ENCODE measurements around the gene ITGB3.
"Not testable (repeated sequence)": the region's sequence is repeated elsewhere in the genome, so short reads cannot be mapped to it uniquely, and the experiment has no call there.

The ITGB3 gene

GRCh38 chr17:47244697-47245096 lies 8.9 kb upstream of the ITGB3 start:
- no peak for DNase-seq (ENCODE audit: low read depth)

DNA sequence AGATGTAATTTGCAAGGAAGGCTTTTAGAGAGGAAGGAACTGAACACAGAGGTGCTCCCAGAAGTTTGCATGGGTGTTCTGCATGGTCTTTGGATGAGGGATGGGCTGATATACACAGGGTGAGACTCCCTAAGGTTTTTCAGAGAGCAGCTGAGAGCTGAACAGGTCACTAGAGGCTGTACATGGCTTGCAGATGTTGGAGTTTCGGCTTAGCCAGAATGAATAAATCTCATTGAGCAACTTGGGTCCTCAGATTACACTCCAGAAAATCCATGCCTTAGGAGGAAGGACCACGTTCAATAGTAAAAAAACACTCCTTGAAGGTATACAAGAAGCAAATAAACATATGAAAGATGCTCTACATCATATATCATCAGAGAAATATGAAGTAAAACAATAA lies 7.5 kb upstream of the ITGB3 start:
- DNase-seq (ENCODE audit: low read depth) = no peak

GRCh38 chr17:47250855-47251254 lies 2.8 kb upstream of the ITGB3 start:
- DNase-seq (ENCODE audit: low read depth) = no peak

DNA sequence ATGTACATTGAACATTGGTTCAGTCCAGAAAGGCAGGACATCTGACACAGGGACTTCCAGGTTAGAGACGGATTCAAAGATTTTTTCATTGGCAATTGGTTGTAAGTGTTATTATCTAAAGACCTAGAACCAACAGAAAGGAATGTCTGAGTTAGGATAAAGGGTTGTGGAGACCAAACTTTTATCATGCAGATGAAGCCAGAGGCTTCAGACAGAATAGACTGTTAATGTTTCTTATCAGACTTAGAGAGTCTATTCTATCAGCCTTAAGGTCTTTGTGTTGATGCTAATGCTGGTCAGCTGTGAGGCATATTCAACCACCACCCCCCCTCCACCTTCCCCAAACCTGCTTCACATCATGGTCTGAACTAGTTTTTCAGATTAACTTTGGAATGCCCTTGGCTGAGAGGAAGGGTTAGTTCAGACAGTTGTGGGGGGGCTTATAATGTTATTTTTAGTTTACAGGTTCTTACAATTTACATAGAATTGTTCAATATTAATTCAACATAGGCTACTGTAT lies 2.1 kb upstream of the ITGB3 start:
- DNase-seq (ENCODE audit: low read depth) = no peak

- DNase-seq (ENCODE audit: low read depth) = no peak
These were observed 1.4 kb upstream of the ITGB3 start for GRCh38 chr17:47252209-47252608.

DNA sequence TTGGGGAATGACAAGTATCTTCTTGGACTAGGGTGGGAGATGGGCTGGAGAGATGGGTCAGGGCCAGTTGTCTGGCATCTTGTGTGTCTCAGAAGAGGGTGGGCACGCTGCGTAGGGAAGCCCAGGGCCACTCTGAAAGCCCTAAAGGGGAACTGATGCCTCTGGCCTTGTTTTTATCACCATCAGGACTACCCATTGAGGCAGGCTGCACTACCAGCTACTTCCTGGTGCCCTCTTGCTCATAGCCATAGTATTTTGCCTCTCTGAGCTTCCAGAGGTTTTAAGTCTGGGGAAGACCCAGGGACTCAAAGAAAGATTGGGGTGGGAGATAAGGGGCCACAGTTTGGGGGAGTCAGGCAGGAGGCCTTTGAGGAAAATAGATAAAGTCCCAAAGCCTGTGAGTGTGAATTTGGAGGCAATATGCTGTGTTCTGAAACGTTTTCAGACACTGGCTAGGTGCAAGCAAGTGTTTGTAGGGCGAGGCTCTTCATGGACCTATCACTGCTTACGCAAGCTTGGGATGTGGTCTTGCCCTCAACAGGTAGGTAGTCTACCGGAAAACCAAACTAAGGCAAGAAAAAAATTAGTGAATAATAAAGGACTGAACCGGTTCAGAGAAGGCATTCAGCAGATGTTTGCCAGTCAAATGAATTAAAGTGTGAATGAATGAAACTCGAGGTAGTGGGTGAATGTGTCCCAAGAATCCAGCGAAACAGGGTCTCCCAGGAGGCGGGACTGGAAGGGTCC lies 688 bp upstream of the ITGB3 start:
- no peak for DNase-seq (ENCODE audit: low read depth)

DNA sequence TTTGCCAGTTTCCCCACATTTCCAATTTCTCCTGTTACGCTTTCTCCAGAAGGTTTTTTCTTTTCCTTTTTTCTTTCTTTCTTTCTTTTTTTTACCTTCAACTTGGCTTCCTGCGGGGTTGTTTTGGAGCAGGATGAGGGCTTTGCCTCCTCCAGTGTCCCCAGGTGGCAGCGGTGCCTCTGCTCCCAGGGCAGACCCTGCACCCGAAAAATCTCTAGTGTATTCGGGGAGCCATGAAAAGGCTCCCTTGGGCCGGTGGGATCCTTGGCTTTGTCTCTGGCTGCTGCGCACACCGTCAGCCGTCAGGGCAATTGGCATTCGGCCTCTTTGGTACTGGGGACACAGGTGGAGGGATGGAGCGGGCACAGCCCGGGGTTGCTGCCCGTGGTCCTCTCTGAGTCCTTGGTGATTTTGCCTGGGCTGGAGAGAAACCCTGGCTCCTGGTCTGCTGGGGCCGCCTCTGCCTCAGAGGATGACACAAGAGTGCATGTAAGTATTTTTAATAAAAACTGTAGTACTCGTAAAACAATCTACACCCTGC lies 846 bp downstream of the ITGB3 start:
- DNase-seq (ENCODE audit: low read depth) = no peak

GRCh38 chr17:47257651-47258339 lies 4.2 kb downstream of the ITGB3 start:
- DNase-seq (ENCODE audit: low read depth) = peak; percentile 95

GRCh38 chr17:47262586-47262985 lies 9.0 kb downstream of the ITGB3 start:
- no peak for DNase-seq (ENCODE audit: low read depth)

- DNase-seq (ENCODE audit: low read depth) = no peak
These were observed 10.5 kb downstream of the ITGB3 start for GRCh38 chr17:47264166-47264565.

GRCh38 chr17:47265983-47266541 lies 12.4 kb downstream of the ITGB3 start:
- DNase-seq (ENCODE audit: low read depth) = peak; percentile 44

GRCh38 chr17:47266782-47267181 lies 13.2 kb downstream of the ITGB3 start:
- peak; percentile 34 for DNase-seq (ENCODE audit: low read depth)

DNA sequence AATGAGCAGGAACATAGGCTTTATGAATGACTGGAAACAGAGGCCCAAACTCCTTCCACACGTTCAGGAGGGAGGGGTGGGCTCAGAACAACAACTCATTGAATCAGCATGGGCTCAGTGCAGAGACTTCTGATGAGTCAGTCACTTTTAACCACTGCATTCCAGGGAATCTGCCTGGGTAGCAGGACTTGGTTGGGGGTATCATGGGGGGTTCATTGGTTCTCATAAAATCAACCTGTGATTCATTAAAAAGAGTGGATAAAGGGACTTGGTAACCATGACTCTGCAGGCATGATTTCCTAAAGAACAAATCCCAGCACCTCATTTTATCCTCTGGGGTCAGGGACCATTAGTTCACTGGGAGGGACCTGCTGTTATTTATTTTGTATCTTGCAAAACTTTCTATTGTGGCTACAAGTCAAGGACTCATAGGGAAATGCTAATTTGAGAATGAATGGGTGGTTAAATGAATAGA lies 13.8 kb downstream of the ITGB3 start:
- peak; percentile 95 for DNase-seq (ENCODE audit: low read depth)

DNA sequence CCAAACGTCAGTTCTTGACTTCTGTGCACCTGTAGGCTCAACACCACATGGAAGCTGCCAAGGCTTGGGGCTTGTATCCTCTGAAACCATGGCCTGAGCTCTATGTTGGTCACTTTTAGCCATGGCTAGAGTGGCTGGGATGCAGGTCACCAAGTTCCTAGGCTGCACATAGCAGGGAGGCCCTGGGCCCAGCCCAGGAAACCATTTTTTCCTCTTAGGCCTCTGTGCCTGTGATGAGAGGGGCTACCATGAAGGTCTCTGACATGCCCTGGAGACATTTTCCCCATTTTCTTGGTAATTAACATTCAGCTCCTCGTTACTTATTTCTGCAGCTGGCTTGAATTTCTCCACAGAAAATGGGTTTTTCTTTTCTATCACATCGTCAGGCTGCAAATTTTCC lies 15.3 kb downstream of the ITGB3 start:
- DNase-seq (ENCODE audit: low read depth) = not testable (repeated sequence)

GRCh38 chr17:47269561-47270280 lies 16.1 kb downstream of the ITGB3 start:
- DNase-seq (ENCODE audit: low read depth) = not testable (repeated sequence)

DNA sequence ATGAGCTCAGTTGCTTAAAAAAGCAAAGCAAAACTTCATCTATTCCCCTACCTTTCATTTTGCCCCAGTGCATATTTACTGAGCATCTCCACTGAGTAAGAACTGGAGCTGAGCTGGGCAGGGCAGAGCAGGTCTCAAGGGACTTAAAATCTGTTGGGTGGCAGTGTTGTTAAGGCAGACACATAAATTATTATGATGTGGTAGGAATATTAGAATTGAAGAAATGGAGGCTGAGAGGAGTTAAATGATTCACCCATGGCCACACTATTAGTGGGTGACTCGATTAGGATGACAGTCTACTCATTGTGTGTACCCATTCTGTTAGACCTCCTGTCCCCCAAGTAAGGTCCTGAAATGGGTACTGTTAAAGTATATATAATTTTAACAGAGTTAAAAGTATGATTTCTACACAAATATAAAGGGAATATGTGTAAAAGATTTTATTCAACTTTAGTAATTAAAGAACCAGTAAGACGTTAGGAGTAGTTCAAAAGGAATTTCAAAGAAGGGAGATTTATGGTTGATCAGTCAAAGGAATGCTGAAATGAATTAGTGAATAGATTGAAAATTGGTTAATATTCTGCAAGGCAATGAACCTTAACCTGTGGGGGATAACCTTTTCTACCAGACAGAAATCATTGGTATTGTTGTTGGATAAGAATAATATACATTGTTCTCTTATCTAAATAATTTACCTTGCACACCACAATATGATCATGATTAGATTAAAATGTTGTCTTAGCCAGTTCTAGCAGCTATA lies 17.5 kb downstream of the ITGB3 start:
- no peak for DNase-seq (ENCODE audit: low read depth)

DNA sequence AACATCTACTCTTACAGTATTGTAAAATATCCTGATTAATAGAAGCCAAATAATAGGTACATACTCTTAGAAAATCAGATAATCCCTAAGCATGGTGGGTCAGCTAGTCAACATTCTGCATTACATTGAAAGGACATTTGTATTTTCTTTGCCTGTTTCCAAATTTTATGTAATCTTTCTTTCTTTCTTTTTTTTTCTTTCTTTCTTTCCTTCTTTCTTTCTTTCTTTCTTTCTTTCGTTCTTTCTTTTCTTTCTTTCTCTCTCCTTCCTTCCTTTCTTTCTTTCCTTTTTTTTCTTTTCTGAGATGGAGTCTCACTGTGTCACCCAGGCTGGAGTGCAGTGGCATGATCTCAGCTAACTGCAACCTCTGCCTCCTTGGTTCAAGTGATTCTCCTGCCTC lies 18.9 kb downstream of the ITGB3 start:
- no peak for DNase-seq (ENCODE audit: low read depth)

GRCh38 chr17:47273245-47273644 lies 19.6 kb downstream of the ITGB3 start:
- no peak for DNase-seq (ENCODE audit: low read depth)

GRCh38 chr17:47274319-47275069 lies 20.9 kb downstream of the ITGB3 start:
- DNase-seq (ENCODE audit: low read depth) = no peak

GRCh38 chr17:47275245-47275984 lies 21.8 kb downstream of the ITGB3 start:
- DNase-seq (ENCODE audit: low read depth) = peak; percentile 55

All from amniotic epithelial cell (primary cell).